ENCODE measurements around the gene EID2B.

- TF ChIP-seq CTCF (IDR thresholded peaks at IDR 0.05 in 8 of 11, conservative IDR thresholded peaks at IDR 0.05 in 3 of 11) (no peak), POLR2A (IDR thresholded peaks at IDR 0.05) (no peak)
Measured at GRCh38 chr19:39506598-39506943, 26.1 kb downstream of the EID2B start.

All from spleen (tissue), 7 donors.